A673 (cell line): ENCODE measurements around the gene LIN54.

Source experiments
- EZH2 ChIP-seq: fragments of 200-600 bp; sonication (generic); IDR thresholded peaks from 2 replicates; pipeline ENCODE4 v1.6.1; 2017; ENCODE audit warnings: borderline replicate concordance, low read depth, mild to moderate bottlenecking, mixed read lengths, antibody characterized with exemption, low read length; ENCODE audit not compliant: poor library complexity, severe bottlenecking
- TF ChIP-seq, protein P1 (sequence below): fragments of 300-800, 200-600 bp; sonication (generic); conservative IDR thresholded peaks from 2 replicates; pipeline ENCODE4 v1.5.1; 2017; ENCODE audit warnings: low read depth, mild to moderate bottlenecking, antibody characterized with exemption, low read length, moderate library complexity, mixed read lengths

DNA sequence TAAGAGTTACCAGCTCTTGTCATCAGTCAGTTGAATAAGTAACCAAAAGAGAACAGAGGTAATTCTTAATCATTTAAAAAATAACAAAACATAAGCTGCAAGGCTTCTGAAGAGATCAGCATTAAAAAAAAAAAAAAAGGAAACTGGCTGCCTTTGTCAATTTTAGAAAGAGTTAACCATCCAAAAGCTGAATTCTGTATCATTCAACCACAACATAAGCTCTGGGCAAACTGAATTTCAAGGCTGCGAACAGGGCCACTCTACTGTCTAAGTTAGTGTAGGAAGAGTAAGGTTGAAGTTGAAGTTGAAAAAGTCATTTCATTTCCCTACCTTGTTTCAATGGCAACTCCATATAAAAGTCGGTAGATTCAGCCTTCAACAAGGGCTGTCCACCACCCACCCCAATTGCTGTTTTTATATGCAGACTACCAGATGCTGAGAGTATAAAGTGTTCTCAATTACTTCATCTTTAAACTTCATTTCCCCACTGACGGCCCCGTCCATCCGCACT is 1.1 kb upstream of the LIN54 start:
- TF ChIP-seq, protein P1, sequence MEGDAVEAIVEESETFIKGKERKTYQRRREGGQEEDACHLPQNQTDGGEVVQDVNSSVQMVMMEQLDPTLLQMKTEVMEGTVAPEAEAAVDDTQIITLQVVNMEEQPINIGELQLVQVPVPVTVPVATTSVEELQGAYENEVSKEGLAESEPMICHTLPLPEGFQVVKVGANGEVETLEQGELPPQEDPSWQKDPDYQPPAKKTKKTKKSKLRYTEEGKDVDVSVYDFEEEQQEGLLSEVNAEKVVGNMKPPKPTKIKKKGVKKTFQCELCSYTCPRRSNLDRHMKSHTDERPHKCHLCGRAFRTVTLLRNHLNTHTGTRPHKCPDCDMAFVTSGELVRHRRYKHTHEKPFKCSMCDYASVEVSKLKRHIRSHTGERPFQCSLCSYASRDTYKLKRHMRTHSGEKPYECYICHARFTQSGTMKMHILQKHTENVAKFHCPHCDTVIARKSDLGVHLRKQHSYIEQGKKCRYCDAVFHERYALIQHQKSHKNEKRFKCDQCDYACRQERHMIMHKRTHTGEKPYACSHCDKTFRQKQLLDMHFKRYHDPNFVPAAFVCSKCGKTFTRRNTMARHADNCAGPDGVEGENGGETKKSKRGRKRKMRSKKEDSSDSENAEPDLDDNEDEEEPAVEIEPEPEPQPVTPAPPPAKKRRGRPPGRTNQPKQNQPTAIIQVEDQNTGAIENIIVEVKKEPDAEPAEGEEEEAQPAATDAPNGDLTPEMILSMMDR: no peak
- TF ChIP-seq EZH2: no peak
